HCT116 (cell line): ENCODE results near the gene BTBD2. TPM values are rescaled to one million over a fixed set of nuclear protein-coding genes. Genes with fewer than 3 reads are reported as not detected.
A peak's percentile ranks its signal among the peaks of the same experiment; 100 is the strongest.

Source experiments
- ATAC-seq: fragments of 200-7000 bp; cut with Tn5 transposase; 2 replicates; pipeline ENCODE4 v1.9.1; 2020; ENCODE audit warnings: mild to moderate bottlenecking, moderate library complexity
- BruUV-seq: library from RNA; stranded (reverse); fragments of 400-500 nt; replicated peaks from 2 replicates; lab custom pipeline; 2021; lab: Mats Ljungman, UMichigan
- CTCF ChIA-PET: fragments of 300-600 bp; sonication (Branson Sonifier 250); formaldehyde crosslinking; loops from one replicate; lab custom pipeline; 2021; ENCODE audit warnings: antibody characterized with exemption; lab: Charles Lee
- POLR2A ChIA-PET: fragments of 300-600, 350-600 bp; sonication (Branson Sonifier 250); formaldehyde crosslinking; loops from one replicate; lab custom pipeline; 2021; ENCODE audit warnings: antibody characterized with exemption; lab: Charles Lee
- RAD21 ChIA-PET, 2 experiments: fragments of 300-600 bp; sonication (Branson Sonifier 250); formaldehyde crosslinking; loops; one replicate each; lab custom pipeline; 2023; ENCODE audit warnings: low total read pairs in 2 of 2; ENCODE audit not compliant: uncharacterized antibody in 2 of 2, unreplicated experiment in 2 of 2, low non-redundant PET in 1 of 2; lab: Charles Lee
- DNase-seq: peaks from one replicate; pipeline ENCODE4 v3.0.0-alpha.2; 2010; ENCODE audit warnings: low read depth, low spot score
- H2AFZ ChIP-seq: fragments of 200-600 bp; shearing (Covaris generic), sonication (generic); 2 replicates; pipeline ENCODE4 v1.6.1; 2017; ENCODE audit warnings: low read depth, mixed run types, mixed read lengths, antibody characterized with exemption, low read length; ENCODE audit not compliant: poor library complexity, severe bottlenecking
- H3K27ac ChIP-seq: 2 replicates; pipeline ENCODE4 v1.5.1; 2012; ENCODE audit warnings: low read depth, low read length
- H3K27me3 ChIP-seq: fragments of 200-600 bp; sonication (generic); 2 replicates; pipeline ENCODE4 v1.6.1; 2016; ENCODE audit warnings: mixed run types, low read length, mixed read lengths; ENCODE audit not compliant: insufficient read depth
- H3K36me3 ChIP-seq, 2 experiments: fragments of 200-500 bp in 1 of 2; fragments of 200-600 bp in 1 of 2; sonication (Bioruptor generic) in 1 of 2; sonication (generic) in 1 of 2; 2 replicates each; pipeline versions ENCODE4 v1.5.1 to v1.6.1; 2014 to 2016; ENCODE audit warnings: low read length in 2 of 2, inconsistent platforms in 1 of 2, mixed read lengths in 1 of 2, mixed run types in 1 of 2; ENCODE audit not compliant: insufficient read depth in 2 of 2, control insufficient read depth in 1 of 2
- H3K4me1 ChIP-seq, 2 experiments: fragments of 200-600 bp in 1 of 2; sonication (generic) in 1 of 2; 2 replicates each; pipeline versions ENCODE4 v1.5.1 to v1.6.1; 2012 to 2017; ENCODE audit warnings: low read length in 2 of 2, inconsistent platforms in 1 of 2, mild to moderate bottlenecking in 1 of 2, mixed read lengths in 1 of 2, mixed run types in 1 of 2, moderate library complexity in 1 of 2; ENCODE audit not compliant: insufficient read depth in 2 of 2, control insufficient read depth in 1 of 2
- H3K4me2 ChIP-seq: fragments of 200-600 bp; sonication (generic); 2 replicates; pipeline ENCODE4 v1.6.1; 2017; ENCODE audit warnings: mixed run types, low read length, mixed read lengths
- H3K4me3 ChIP-seq, 2 experiments: fragments of 200-600 bp in 1 of 2; sonication (generic) in 1 of 2; replicated peaks in 1 of 2; 2 replicates each; pipeline ENCODE4 v1.5.1; 2011 to 2016; ENCODE audit warnings: low read length in 2 of 2, control low read depth in 1 of 2, low read depth in 1 of 2, mild to moderate bottlenecking in 1 of 2, mixed read lengths in 1 of 2, mixed run types in 1 of 2
- H3K79me2 ChIP-seq: fragments of 200-600 bp; sonication (generic); 2 replicates; pipeline ENCODE4 v1.6.1; 2017; ENCODE audit warnings: mild to moderate bottlenecking, mixed run types, low read length, moderate library complexity, mixed read lengths; ENCODE audit not compliant: insufficient read depth
- H3K9ac ChIP-seq: fragments of 200-600 bp; sonication (generic); 2 replicates; pipeline ENCODE4 v1.6.1; 2016; ENCODE audit warnings: low read length, mixed read lengths
- H3K9me2 ChIP-seq: fragments of 200-600 bp; sonication (generic), shearing (Covaris generic); 2 replicates; pipeline ENCODE4 v1.6.1; 2017; ENCODE audit warnings: mixed run types, mild to moderate bottlenecking, moderate library complexity; ENCODE audit not compliant: insufficient read depth
- H3K9me3 ChIP-seq, 2 experiments: fragments of 200-500 bp in 1 of 2; fragments of 200-600 bp in 1 of 2; sonication (Bioruptor generic) in 1 of 2; sonication (generic) in 1 of 2; 2 replicates each; pipeline ENCODE4 v1.6.1; 2014 to 2017; ENCODE audit warnings: low read length in 2 of 2, mixed read lengths in 2 of 2, inconsistent platforms in 1 of 2, low read depth in 1 of 2, mild to moderate bottlenecking in 1 of 2, mixed run types in 1 of 2, moderate library complexity in 1 of 2; ENCODE audit not compliant: control insufficient read depth in 1 of 2, insufficient read depth in 1 of 2
- H4K20me1 ChIP-seq: fragments of 200-600 bp; sonication (generic), shearing (Covaris generic); 2 replicates; pipeline ENCODE4 v1.6.1; 2017; ENCODE audit warnings: mixed run types, mild to moderate bottlenecking, moderate library complexity; ENCODE audit not compliant: insufficient read depth
- CBX3 ChIP-seq: IDR thresholded peaks from 2 replicates; pipeline ENCODE4 v1.6.1; 2012; ENCODE audit warnings: low read depth
- ELF1 ChIP-seq: IDR thresholded peaks from 2 replicates; pipeline ENCODE4 v1.6.1; 2012; ENCODE audit warnings: low read depth, borderline replicate concordance
- EZH2 ChIP-seq: fragments of 200-600 bp; sonication (generic); IDR thresholded peaks from 2 replicates; pipeline ENCODE4 v1.6.1; 2017; ENCODE audit warnings: antibody characterized with exemption, mixed run types
- EZH2phosphoT487 ChIP-seq: fragments of 200-600 bp; IDR thresholded peaks from 2 replicates; pipeline ENCODE4 v1.6.1; 2018; ENCODE audit warnings: antibody characterized with exemption, borderline replicate concordance
- FOSL1 ChIP-seq: IDR thresholded peaks from 2 replicates; pipeline ENCODE4 v1.6.1; 2012; ENCODE audit warnings: low read depth
- POLR2A ChIP-seq: IDR thresholded peaks from 2 replicates; pipeline ENCODE4 v1.7.0; 2011; ENCODE audit warnings: borderline replicate concordance; ENCODE audit not compliant: insufficient read depth, insufficient read length; ENCODE audit errors: extremely low read depth
- RAD21 ChIP-seq: IDR thresholded peaks from 2 replicates; pipeline ENCODE4 v1.6.1; 2012; ENCODE audit warnings: low read depth, mild to moderate bottlenecking
- SIN3A ChIP-seq: IDR thresholded peaks from 2 replicates; pipeline ENCODE4 v1.6.1; 2012; ENCODE audit warnings: low read depth
- YY1 ChIP-seq: IDR thresholded peaks from 2 replicates; pipeline ENCODE4 v1.6.1; 2011; ENCODE audit warnings: low read length, low read depth, moderate library complexity, mild to moderate bottlenecking; ENCODE audit not compliant: insufficient replicate concordance; ENCODE audit errors: extremely low read depth
- ZFX ChIP-seq: fragments of 450-650 bp; IDR thresholded peaks from 2 replicates; pipeline ENCODE4 v1.6.1; 2017
- intact Hi-C: fragments of 100-400 bp; cut with micrococcal nuclease; formaldehyde crosslinking; loops from 2 replicates; pipeline ENCODE4 v1.10.0; 2022
- total RNA-seq: library from RNA; stranded (reverse); gene quantifications from one replicate; pipeline ENCODE4 v1.2.1, GENCODE V29; 2021; ENCODE audit not compliant: unreplicated experiment
- TF ChIP-seq, protein P1 (sequence below): IDR thresholded peaks from 2 replicates; pipeline ENCODE4 v1.6.1; 2011; ENCODE audit warnings: mild to moderate bottlenecking, low read length, moderate library complexity; ENCODE audit not compliant: insufficient replicate concordance; ENCODE audit errors: extremely low read depth

Gene BTBD2
- total RNA-seq, 1 experiment from 2014 or later, result 112 TPM

DNA sequence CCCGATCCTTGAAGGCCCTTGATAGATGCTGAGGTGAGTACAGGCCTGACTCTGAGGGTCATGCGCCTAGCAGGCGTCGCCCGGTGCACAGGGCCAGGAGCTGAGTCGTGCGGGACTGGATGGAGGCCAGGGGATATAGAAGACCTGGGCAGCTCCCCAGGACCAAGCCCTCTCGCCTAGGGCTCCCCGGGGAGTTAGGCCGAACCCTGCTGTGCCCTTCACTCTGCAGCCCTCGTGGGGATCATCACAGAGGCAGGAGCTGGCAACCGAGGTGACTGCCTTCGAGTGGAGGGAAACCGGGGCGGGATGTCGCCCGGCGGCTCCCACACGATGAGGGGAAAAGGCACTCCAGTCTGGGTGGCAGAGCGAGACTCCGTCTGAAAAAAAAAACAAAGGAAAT is 62.9 kb downstream of the BTBD2 start:
- Histone ChIP-seq H3K79me2 (peaks cover 96% of the 10 kb centered on the region), H3K36me3 (peaks cover 0 to 6% of the 10 kb centered on the region in 2 experiments; a peak in 1 of 4 replicates), H3K4me3 (no peak overlapping the region), H4K20me1 (no peaks in the 10 kb centered on the region), H3K27ac (peak overlapping the region; percentile 22; the same call in 1 of the 2 replicates), H2AFZ (no peak overlapping the region), H3K27me3 (no peaks in the 10 kb centered on the region), H3K4me2 (no peak overlapping the region), H3K9me3 (no peaks in the 10 kb centered on the region), H3K9me2 (no peaks in the 10 kb centered on the region), H3K9ac (no peak overlapping the region), H3K4me1 (peaks cover 0 to 4% of the 10 kb centered on the region in 2 experiments; a peak in 2 of 4 replicates)
- POLR2A ChIA-PET, result no interaction called here
- RAD21 ChIA-PET, result no interaction called here
- ATAC-seq (no peak), DNase-seq (no peak)
- no peak for TF ChIP-seq ZFX
- TF ChIP-seq FOSL1, result no peak
- intact Hi-C loops, result no loop called here
- BruUV-seq, result TSS peak; percentile 27
- CTCF ChIA-PET, result no interaction called here

DNA sequence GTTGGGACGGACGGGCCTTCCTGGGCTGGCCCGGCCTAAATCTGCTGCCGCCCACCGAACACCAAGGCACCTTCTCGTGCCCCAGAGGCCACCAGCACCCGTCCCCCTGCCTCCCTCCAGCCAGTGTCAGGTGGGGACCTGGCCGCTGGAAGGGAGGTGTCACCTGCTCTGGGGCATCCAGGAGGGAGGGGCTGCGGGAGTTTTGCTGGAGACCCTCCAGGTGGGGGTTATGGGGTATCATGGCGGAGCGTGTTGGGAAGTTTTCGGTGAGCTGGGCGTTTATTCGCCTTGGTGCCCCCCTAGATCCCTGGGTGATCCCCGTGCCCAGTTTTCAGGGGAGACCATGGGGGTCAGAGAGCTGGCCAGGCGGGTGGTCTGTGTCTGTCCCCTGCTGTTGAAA is 64.9 kb downstream of the BTBD2 start:
- TF ChIP-seq ELF1 (no peak), EZH2phosphoT487 (no peak), EZH2 (no peak), SIN3A (no peak), CBX3 (no peak), POLR2A (no peak), YY1 (no peak), RAD21 (no peak)
- TF ChIP-seq, protein P1, sequence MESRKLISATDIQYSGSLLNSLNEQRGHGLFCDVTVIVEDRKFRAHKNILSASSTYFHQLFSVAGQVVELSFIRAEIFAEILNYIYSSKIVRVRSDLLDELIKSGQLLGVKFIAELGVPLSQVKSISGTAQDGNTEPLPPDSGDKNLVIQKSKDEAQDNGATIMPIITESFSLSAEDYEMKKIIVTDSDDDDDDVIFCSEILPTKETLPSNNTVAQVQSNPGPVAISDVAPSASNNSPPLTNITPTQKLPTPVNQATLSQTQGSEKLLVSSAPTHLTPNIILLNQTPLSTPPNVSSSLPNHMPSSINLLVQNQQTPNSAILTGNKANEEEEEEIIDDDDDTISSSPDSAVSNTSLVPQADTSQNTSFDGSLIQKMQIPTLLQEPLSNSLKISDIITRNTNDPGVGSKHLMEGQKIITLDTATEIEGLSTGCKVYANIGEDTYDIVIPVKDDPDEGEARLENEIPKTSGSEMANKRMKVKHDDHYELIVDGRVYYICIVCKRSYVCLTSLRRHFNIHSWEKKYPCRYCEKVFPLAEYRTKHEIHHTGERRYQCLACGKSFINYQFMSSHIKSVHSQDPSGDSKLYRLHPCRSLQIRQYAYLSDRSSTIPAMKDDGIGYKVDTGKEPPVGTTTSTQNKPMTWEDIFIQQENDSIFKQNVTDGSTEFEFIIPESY, result no peak
- Histone ChIP-seq H3K4me1 (peaks cover 3 to 15% of the 10 kb centered on the region in 2 experiments; a peak in 3 of 4 replicates), H3K36me3 (peaks cover 0 to 6% of the 10 kb centered on the region in 2 experiments; a peak in 1 of 4 replicates), H3K9me2 (no peaks in the 10 kb centered on the region), H3K9me3 (no peaks in the 10 kb centered on the region), H3K27ac (no peak overlapping the region), H3K4me2 (no peak overlapping the region), H3K9ac (no peak overlapping the region), H3K4me3 (no peak overlapping the region), H3K79me2 (peaks cover 92% of the 10 kb centered on the region), H2AFZ (no peak overlapping the region), H3K27me3 (no peaks in the 10 kb centered on the region), H4K20me1 (no peaks in the 10 kb centered on the region)
- DNase-seq (no peak), ATAC-seq (no peak)
- intact Hi-C loops, result no loop called here
- RAD21 ChIA-PET, result interaction anchor here in 1 of 2 experiments (0.7 kb wide), 1 partner anchor 92 kb away, joined by 3 read pairs; no protein-coding TSS in a partner anchor
- CTCF ChIA-PET, result no interaction called here
- BruUV-seq, result no TSS peak
- POLR2A ChIA-PET, result no interaction called here
